ENCODE data around the gene MTA3. TPM values are rescaled to one million over a fixed set of nuclear protein-coding genes. Genes with fewer than 3 reads are reported as not detected.
"Not testable (repeated sequence)": the region's sequence is repeated elsewhere in the genome, so short reads cannot be mapped to it uniquely, and the experiment has no call there.

The MTA3 gene
- total RNA-seq, 3 donors from 2014 or later = 31.4 to 58.0 (median 49.2) TPM

GRCh38 chr2:42607101-42607637 is 38.7 kb downstream of the MTA3 start:
- Histone ChIP-seq H3K9me3 (no peaks in the 10 kb centered on the region), H3K4me1 (no peaks in the 10 kb centered on the region), H3K36me3 (peaks cover 7% of the 10 kb centered on the region), H3K27ac (no peak overlapping the region), H3K27me3 (no peaks in the 10 kb centered on the region), H3K4me3 (no peak overlapping the region)
- TF ChIP-seq POLR2AphosphoS5 (IDR thresholded peaks at IDR 0.05) (no peak), POLR2A (IDR thresholded peaks at IDR 0.05) (no peak), CTCF (IDR thresholded peaks at IDR 0.05) (no peak)
- DNase-seq (ENCODE audit: low spot score in 2 of 2) = no peak
- intact Hi-C loops (cut with DNase I; ENCODE audit: low total_unique reads) = no loop called here

- intact Hi-C loops (cut with DNase I; ENCODE audit: low total_unique reads) = no loop called here
- TF ChIP-seq POLR2A (IDR thresholded peaks at IDR 0.05) (no peak), CTCF (IDR thresholded peaks at IDR 0.05) (no peak), POLR2AphosphoS5 (IDR thresholded peaks at IDR 0.05) (no peak)
- Histone ChIP-seq H3K36me3 (peaks cover 7% of the 10 kb centered on the region), H3K4me3 (no peak overlapping the region), H3K9me3 (no peaks in the 10 kb centered on the region), H3K27ac (no peak overlapping the region), H3K27me3 (no peaks in the 10 kb centered on the region), H3K4me1 (no peaks in the 10 kb centered on the region)
- DNase-seq (ENCODE audit: low spot score in 2 of 2) = no peak
Observed at GRCh38 chr2:42613281-42614064, 45.0 kb downstream of the MTA3 start.

- Histone ChIP-seq H3K27ac (no peak overlapping the region), H3K9me3 (no peaks in the 10 kb centered on the region), H3K4me1 (no peaks in the 10 kb centered on the region), H3K27me3 (no peaks in the 10 kb centered on the region), H3K4me3 (no peak overlapping the region), H3K36me3 (peaks cover 7% of the 10 kb centered on the region)
- TF ChIP-seq CTCF (IDR thresholded peaks at IDR 0.05) (no peak), POLR2A (IDR thresholded peaks at IDR 0.05) (no peak), POLR2AphosphoS5 (IDR thresholded peaks at IDR 0.05) (no peak)
- no peak for DNase-seq (ENCODE audit: low spot score in 2 of 2)
- intact Hi-C loops (cut with DNase I; ENCODE audit: low total_unique reads) = no loop called here
Observed at GRCh38 chr2:42614838-42615237, 46.4 kb downstream of the MTA3 start.

- Histone ChIP-seq H3K27ac (no peak overlapping the region), H3K9me3 (no peaks in the 10 kb centered on the region), H3K4me3 (no peak overlapping the region), H3K36me3 (no peaks in the 10 kb centered on the region), H3K27me3 (no peaks in the 10 kb centered on the region), H3K4me1 (no peaks in the 10 kb centered on the region)
- TF ChIP-seq POLR2A (IDR thresholded peaks at IDR 0.05) (no peak), POLR2AphosphoS5 (IDR thresholded peaks at IDR 0.05) (no peak), CTCF (IDR thresholded peaks at IDR 0.05) (no peak)
- DNase-seq (ENCODE audit: low spot score in 2 of 2) = no peak
- intact Hi-C loops (cut with DNase I; ENCODE audit: low total_unique reads) = no loop called here
Observed at GRCh38 chr2:42618116-42618515, 49.7 kb downstream of the MTA3 start.

GRCh38 chr2:42618972-42619371 is 50.5 kb downstream of the MTA3 start:
- Histone ChIP-seq H3K27me3 (no peaks in the 10 kb centered on the region), H3K9me3 (no peaks in the 10 kb centered on the region), H3K27ac (no peak overlapping the region), H3K4me3 (no peak overlapping the region), H3K36me3 (no peaks in the 10 kb centered on the region), H3K4me1 (no peaks in the 10 kb centered on the region)
- TF ChIP-seq CTCF (IDR thresholded peaks at IDR 0.05) = no peak
- no peak for TF ChIP-seq POLR2A (IDR thresholded peaks at IDR 0.05)
- no peak for TF ChIP-seq POLR2AphosphoS5 (IDR thresholded peaks at IDR 0.05)
- DNase-seq (ENCODE audit: low spot score in 2 of 2) = no peak
- intact Hi-C loops (cut with DNase I; ENCODE audit: low total_unique reads) = no loop called here

GRCh38 chr2:42621626-42622025 is 53.2 kb downstream of the MTA3 start:
- not testable (repeated sequence) for H3K27me3 ChIP-seq; H3K27ac ChIP-seq; H3K9me3 ChIP-seq; H3K36me3 ChIP-seq; H3K4me3 ChIP-seq; DNase-seq (ENCODE audit: low spot score in 2 of 2); H3K4me1 ChIP-seq
- intact Hi-C loops (cut with DNase I; ENCODE audit: low total_unique reads) = loop anchor here (5.0 kb wide), 1 partner anchor 694 kb away; no protein-coding TSS in a partner anchor

Data from breast epithelium (tissue), 4 donors.